ENCODE measurements around the gene GK.
"Not testable (repeated sequence)": the region's sequence is repeated elsewhere in the genome, so short reads cannot be mapped to it uniquely, and the experiment has no call there.

Gene GK

GRCh38 chrX:30653415-30654131, at the start of gene GK:
Gene GK, plus strand, starts transcription at chrX:30653423. Its CDS starts 115 bp downstream, at chrX:30653538.
- DNase-seq: peak; percentile 29

GRCh38 chrX:30607155-30607554, 46.1 kb upstream of the GK start:
- DNase-seq: no peak

- DNase-seq: no peak
Measured at GRCh38 chrX:30610026-30610425, 43.2 kb upstream of the GK start.

GRCh38 chrX:30612250-30612655, 41.0 kb upstream of the GK start:
- no peak for DNase-seq

GRCh38 chrX:30613721-30614120, 39.5 kb upstream of the GK start:
- DNase-seq: no peak

GRCh38 chrX:30615229-30615628, 38.0 kb upstream of the GK start:
- no peak for DNase-seq

GRCh38 chrX:30618160-30618765, 35.0 kb upstream of the GK start:
- DNase-seq: no peak

GRCh38 chrX:30620125-30620524, 33.1 kb upstream of the GK start:
- no peak for DNase-seq

- no peak for DNase-seq
Measured at GRCh38 chrX:30620980-30621618, 32.1 kb upstream of the GK start.

GRCh38 chrX:30622361-30622760, 30.9 kb upstream of the GK start:
- DNase-seq: no peak

GRCh38 chrX:30626402-30626801, 26.8 kb upstream of the GK start:
- DNase-seq: no peak

- DNase-seq: no peak
Measured at GRCh38 chrX:30627818-30628652, 25.2 kb upstream of the GK start.

GRCh38 chrX:30634070-30634469, 19.2 kb upstream of the GK start:
- not testable (repeated sequence) for DNase-seq

- DNase-seq: no peak
Measured at GRCh38 chrX:30635630-30636029, 17.6 kb upstream of the GK start.

GRCh38 chrX:30637874-30638815, 15.1 kb upstream of the GK start:
- no peak for DNase-seq

- not testable (repeated sequence) for DNase-seq
Measured at GRCh38 chrX:30639702-30640101, 13.5 kb upstream of the GK start.

- DNase-seq: no peak
Measured at GRCh38 chrX:30642642-30643041, 10.6 kb upstream of the GK start.

GRCh38 chrX:30643313-30643821, 9.9 kb upstream of the GK start:
- no peak for DNase-seq

GRCh38 chrX:30649859-30650258, 3.4 kb upstream of the GK start:
- no peak for DNase-seq

GRCh38 chrX:30652527-30653414, 452 bp upstream of the GK start:
- DNase-seq: peak; percentile 94

- DNase-seq: not testable (repeated sequence)
Measured at GRCh38 chrX:30654386-30654785, 1.2 kb downstream of the GK start.

Data from stimulated activated CD4-positive, alpha-beta T cell treated with anti-CD3 and anti-CD28 coated beads, Interleukin-15, amount 100 ng/mL, for 24 hours (primary cell).